NCI-H526 treated with DMSO at 0.1 percent for 48 hours (cell line): Measurements from ENCODE around the gene CBLL1.

ENCODE experiments used
- DNase-seq: peaks from one replicate; lab custom pipeline; 2025; lab: John Stamatoyannopoulos, UW

Gene CBLL1

GRCh38 chr7:107744345-107744750 lies 406 bp downstream of the CBLL1 start:
- DNase-seq: no peak

GRCh38 chr7:107746006-107746405 lies 2.1 kb downstream of the CBLL1 start:
- DNase-seq: no peak

GRCh38 chr7:107751113-107751512 lies 7.2 kb downstream of the CBLL1 start:
- no peak for DNase-seq

- DNase-seq: no peak
Observed at GRCh38 chr7:107754642-107755041, 10.7 kb downstream of the CBLL1 start.

GRCh38 chr7:107758667-107759066 lies 14.7 kb downstream of the CBLL1 start:
- no peak for DNase-seq

- no peak for DNase-seq
Observed at GRCh38 chr7:107767391-107767790, 23.4 kb downstream of the CBLL1 start.

- DNase-seq: no peak
Observed at GRCh38 chr7:107768263-107768662, 24.3 kb downstream of the CBLL1 start.

- DNase-seq: no peak
Observed at GRCh38 chr7:107773027-107773426, 29.1 kb downstream of the CBLL1 start.

GRCh38 chr7:107777702-107778101 lies 33.8 kb downstream of the CBLL1 start:
- no peak for DNase-seq

- DNase-seq: no peak
Observed at GRCh38 chr7:107778283-107778682, 34.3 kb downstream of the CBLL1 start.

GRCh38 chr7:107779647-107780099 lies 35.7 kb downstream of the CBLL1 start:
- DNase-seq: no peak

GRCh38 chr7:107782374-107782773 lies 38.4 kb downstream of the CBLL1 start:
- no peak for DNase-seq

- no peak for DNase-seq
Observed at GRCh38 chr7:107783648-107784047, 39.7 kb downstream of the CBLL1 start.

- no peak for DNase-seq
Observed at GRCh38 chr7:107785170-107785569, 41.2 kb downstream of the CBLL1 start.

GRCh38 chr7:107785926-107786325 lies 42.0 kb downstream of the CBLL1 start:
- DNase-seq: no peak

GRCh38 chr7:107788216-107788615 lies 44.3 kb downstream of the CBLL1 start:
- no peak for DNase-seq

- no peak for DNase-seq
Observed at GRCh38 chr7:107788662-107789061, 44.7 kb downstream of the CBLL1 start.

- no peak for DNase-seq
Observed at GRCh38 chr7:107789647-107790046, 45.7 kb downstream of the CBLL1 start.

GRCh38 chr7:107792364-107792763 lies 48.4 kb downstream of the CBLL1 start:
- DNase-seq: no peak

GRCh38 chr7:107799647-107800264 lies 55.8 kb downstream of the CBLL1 start:
- DNase-seq: no peak

GRCh38 chr7:107803009-107803610 lies 59.2 kb downstream of the CBLL1 start, which contains the start of gene SLC26A3:
Gene SLC26A3 (minus strand): TSS chr7:107803223. CDS start chr7:107794509, 8,714 bp downstream.
- DNase-seq: no peak

GRCh38 chr7:107809179-107809578 lies 65.2 kb downstream of the CBLL1 start:
- DNase-seq: no peak

- DNase-seq: no peak
Observed at GRCh38 chr7:107810626-107811025, 66.7 kb downstream of the CBLL1 start.
